GM18511 (cell line): ENCODE data around the gene KHSRP.

ENCODE experiments used
- ATAC-seq: cut with Tn5 transposase; IDR thresholded peaks from one replicate; pipeline ENCODE4 v1.9.1; 2021; ENCODE audit warnings: mild to moderate bottlenecking, moderate library complexity; ENCODE audit not compliant: unreplicated experiment

KHSRP gene

GRCh38 chr19:6393983-6394412, 30.6 kb downstream of the KHSRP start:
- ATAC-seq = no peak

- peak; percentile 84 for ATAC-seq
Observed at GRCh38 chr19:6393074-6393982, 31.3 kb downstream of the KHSRP start, which contains the start of gene GTF2F1. TSS of gene GTF2F1 (minus strand) at chr19:6393164. CDS start at chr19:6392995, 169 bp downstream.

DNA sequence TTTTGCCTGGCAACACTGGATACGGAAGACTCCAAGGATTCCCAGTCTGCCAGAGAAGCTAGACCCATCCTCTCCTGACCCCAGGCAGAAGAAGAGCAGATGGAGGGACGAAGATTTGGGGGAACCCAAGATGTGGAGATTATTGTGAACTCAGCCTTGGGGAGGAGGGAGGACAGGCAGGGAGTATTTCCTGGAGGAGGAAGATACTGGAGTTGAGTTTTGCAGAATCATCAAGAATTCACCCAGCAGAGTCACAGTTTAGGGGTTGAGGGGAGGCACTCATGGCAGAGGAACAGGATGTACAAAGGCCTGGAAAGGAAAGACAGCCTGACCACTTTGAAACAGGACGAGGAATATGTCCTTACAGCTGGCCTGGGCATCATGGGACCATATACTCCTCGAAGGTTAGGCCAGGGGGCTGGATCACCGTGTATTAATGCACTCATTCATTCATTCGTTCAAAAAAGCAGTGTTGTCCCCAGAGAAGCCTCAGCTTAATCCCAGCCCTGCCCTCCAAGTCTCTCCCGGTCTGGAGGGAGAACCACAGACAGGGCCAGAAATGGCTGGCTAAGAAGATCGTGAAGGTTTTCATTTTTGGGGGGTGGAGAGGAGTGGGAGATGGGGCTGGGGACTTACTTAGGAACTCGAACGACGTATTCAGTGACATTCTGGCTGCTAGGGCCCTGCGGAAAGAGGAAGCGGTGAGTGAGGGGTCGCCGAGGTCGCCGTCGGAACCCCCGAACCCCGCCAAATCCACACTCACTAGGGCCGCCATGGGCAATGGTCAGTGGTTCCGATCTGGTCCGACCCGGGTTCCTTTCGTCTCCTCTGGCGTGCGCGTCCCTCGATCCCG, 32.2 kb downstream of the KHSRP start:
- no peak for ATAC-seq

DNA sequence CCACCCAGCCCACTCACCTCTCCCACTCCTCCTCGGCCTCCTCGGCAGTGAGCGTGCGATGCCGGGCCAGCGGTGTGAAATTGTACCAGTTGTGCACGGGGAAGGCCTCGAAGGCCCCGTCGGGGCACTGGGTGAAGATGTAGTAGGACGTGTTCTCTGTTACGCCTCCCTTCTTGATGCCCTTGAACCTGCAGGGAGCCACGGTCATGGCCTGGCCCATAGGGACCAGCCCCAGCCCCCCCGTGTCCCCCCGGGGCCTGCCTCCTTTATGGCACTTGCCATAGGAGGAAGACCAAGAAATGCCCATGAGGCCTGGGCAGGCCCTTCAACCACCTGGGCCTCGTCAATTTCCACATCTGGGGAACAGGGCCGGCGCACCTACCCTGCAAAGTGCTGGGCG, 37.2 kb downstream of the KHSRP start:
- no peak for ATAC-seq

DNA sequence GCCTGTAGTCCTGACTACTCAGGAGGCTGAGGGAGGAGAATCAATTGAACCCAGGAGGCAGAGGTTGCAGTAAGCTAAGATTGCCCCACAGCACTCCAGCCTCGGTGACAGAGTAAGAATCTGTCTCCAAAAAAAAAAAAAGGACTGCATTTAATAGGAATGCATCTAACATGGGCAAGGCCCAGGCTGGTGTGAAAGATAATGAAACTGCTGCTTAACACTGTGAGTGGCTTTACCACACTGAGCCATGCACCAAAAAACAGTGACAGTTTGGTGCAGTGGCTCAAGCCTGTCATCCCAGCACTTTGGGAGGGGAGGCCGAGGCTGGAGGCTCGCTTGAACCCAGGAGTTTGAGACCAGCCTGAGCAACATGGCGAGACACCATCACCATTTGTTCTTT, 40.2 kb downstream of the KHSRP start:
- no peak for ATAC-seq

- no peak for ATAC-seq
Observed at GRCh38 chr19:6383188-6383587, 41.4 kb downstream of the KHSRP start.

DNA sequence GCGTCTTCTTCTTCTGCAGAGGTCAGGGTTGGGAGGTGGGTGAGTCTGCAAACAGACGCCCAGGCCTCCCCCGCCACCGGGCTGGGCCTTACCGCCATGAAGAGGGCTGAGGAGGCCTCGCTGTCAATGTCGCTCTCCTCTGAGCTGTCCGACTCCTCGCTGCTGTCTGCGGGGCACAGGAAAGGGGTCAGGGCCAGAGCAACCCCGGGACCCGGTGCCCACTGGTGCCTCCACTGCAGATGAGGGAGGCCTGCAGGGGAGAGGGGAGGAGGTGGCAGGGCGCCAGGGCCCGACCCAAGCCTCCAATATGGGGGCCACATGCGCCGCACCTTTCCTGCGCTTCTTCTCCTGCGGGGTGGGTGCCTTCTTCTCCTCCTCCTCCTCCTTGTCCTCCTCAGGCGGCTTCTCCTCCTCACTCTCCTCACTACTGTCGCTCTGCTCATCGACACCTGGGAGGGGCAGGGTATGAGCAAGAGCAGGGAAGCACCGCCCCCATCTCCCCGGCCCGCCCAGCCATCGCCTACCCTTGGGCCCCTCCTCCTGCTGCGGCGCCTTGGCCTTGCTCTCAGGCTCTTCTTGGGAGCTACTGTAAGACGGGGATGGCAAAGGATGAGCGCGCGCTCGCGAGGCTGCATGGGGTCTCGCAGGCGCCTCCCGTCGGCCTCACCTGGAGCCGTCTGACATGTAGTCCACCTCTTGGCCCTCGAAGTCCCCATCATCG, 43.4 kb downstream of the KHSRP start:
- ATAC-seq = no peak

GRCh38 chr19:6379744-6380143, 44.9 kb downstream of the KHSRP start:
- no peak for ATAC-seq

GRCh38 chr19:6378486-6378885, 46.1 kb downstream of the KHSRP start:
- ATAC-seq = no peak

GRCh38 chr19:6378041-6378440, 46.6 kb downstream of the KHSRP start:
- no peak for ATAC-seq

DNA sequence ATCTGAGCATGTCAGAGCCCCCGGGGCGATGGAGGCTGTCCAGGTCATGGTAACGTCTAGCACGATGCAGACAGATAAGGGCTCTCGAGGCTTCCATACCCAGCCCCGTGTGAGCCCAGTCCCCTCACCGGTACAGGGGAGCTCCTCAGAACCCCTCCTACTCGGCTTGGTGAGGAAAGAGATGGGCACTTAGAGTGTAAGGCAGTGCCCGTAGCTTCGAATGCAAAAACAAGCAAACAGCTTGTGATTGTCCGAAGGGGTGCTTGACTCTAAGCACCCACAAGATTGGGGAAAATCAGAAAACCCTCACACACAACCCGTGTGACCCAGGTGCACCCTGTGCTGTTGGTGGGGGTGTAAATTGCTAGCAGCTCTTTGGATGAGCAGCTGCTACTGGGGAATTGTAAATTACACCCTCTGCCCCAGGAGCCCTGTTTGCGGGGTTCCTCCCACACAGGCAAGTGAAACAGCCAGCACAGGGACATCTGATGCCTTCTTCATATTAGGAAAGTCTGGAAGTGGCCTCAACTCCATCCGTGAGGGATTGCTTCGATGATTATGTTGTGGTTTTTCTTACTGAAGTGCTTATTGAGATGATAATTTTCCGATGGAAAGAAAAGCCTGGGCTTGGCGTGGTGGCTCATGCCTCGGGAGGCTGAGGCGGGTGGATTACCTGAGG, 48.0 kb downstream of the KHSRP start:
- no peak for ATAC-seq

DNA sequence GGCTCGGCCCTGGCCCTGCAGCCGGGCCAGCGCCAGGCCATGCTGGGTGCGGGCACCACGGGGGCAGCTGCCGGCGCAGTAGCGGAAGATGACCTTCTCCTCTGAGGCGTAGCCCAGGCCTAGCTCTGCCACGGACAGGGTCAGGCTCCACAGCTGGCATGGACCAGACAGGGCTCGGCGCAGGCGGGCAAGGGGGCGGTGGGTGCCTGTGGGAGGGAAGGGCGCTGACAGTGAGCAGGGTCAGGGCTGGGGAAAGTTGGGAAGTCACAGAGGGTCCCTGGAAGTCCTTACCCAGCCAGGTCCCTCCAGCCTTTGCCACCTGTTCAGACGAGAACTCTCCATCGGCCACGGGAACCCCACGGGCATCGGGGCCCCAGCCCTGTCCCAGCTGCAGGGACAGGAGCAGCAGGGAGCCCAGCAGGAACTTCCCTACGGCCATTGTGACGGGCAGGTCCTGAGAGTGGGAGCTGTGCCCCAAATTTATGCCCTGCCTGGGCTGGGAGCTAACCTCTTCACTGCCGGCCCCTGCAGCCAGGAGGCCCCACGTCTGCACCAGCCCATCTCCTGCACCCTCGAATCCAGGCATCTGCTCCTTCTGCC, 49.1 kb downstream of the KHSRP start, which contains the start of gene PSPN:
Gene PSPN (minus strand): TSS at position 523 of the 600 bp plus-strand sequence. CDS start 84 bp downstream, at position 439.
- ATAC-seq = no peak

GRCh38 chr19:6374711-6375410, 49.8 kb downstream of the KHSRP start:
- ATAC-seq = no peak

GRCh38 chr19:6374161-6374709, 50.4 kb downstream of the KHSRP start:
- no peak for ATAC-seq

GRCh38 chr19:6373813-6374108, 50.9 kb downstream of the KHSRP start:
- no peak for ATAC-seq

DNA sequence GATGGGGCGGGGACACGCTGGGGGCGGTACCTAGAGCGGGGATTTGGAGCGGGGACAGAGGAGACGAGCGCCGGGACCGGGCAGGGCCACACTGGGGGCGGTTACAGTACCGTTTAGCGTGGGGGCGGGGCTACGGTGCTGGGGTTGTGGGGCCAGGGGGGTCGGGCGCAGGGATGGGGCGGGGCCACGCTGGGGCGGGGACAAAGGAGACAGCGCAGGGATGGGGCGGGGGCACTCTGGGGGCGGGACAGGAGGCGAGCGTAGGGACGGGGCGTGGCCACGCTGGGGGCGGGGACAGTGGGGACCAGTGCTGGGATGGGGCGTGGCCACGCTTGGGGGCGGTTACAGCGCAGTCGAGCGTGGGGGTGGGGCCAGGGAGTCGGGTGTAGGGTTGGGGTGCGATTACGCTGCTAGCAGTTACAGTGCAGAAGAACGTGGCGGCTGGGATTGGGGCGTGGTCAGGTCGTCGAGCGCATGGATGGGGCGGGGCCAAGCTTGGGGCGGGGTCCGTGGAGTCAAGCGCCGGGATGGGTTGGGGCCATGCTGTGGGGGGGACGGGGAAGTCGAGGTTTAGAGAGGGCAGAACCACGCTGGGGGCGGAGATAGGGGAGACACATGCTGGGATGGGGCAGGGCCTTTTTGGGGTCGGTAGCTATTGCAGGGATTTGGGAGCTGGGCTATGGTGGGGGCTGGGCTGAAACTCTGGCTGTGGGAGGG, 51.4 kb downstream of the KHSRP start:
- ATAC-seq = peak; percentile 52

GRCh38 chr19:6372594-6373095, 52.0 kb downstream of the KHSRP start, which contains the start of gene ALKBH7:
TSS of gene ALKBH7 (plus strand) at chr19:6372794. CDS start at chr19:6372821, 27 bp downstream.
- ATAC-seq = peak; percentile 81

DNA sequence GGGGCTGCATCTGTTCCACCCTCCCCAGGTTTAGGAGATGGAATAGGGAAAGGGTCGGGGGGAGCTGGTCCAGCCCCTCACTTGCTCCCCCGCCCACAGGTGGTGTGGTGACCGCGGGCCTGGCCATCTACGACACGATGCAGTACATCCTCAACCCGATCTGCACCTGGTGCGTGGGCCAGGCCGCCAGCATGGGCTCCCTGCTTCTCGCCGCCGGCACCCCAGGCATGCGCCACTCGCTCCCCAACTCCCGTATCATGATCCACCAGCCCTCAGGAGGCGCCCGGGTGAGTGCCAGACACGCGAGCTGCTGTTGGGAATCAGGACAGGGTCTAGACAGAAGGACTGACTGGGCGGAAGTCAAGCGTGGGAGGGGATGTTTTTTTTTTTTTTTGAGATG, 60.3 kb downstream of the KHSRP start:
- no peak for ATAC-seq
